ENCODE measurements around the gene PCDHA5. TPM values are rescaled to one million over a fixed set of nuclear protein-coding genes. Genes with fewer than 3 reads are reported as not detected.
"Not testable (repeated sequence)": the region's sequence is repeated elsewhere in the genome, so short reads cannot be mapped to it uniquely, and the experiment has no call there.

Gene PCDHA5
- total and polyA plus RNA-seq, 2 of the 13 experiments (the other 11 are each of a cell fraction or from before 2014, with no cell fraction given), result not detected

GRCh38 chr5:140787849-140788504 lies 33.4 kb upstream of the PCDHA5 start:
- 85% methylated on average over 40 of the region's 70 CpGs for WGBS (ENCODE audit: low lambda C conversion rate)
- FAIRE-seq; CTCF ChIA-PET (ENCODE audit: low intra/inter-chr PET ratio, low total read pairs); H2AFZ ChIP-seq (ENCODE audit: low read length); ATAC-seq; DNase-seq (ENCODE audit: low spot score); H4K20me1 ChIP-seq (ENCODE audit: insufficient read depth, low read length); H3K9ac ChIP-seq (ENCODE audit: insufficient read depth, low read depth, low read length); H3K27ac ChIP-seq (ENCODE audit: extremely low read length, insufficient read depth, low read length); POLR2A ChIA-PET; H3K79me2 ChIP-seq (ENCODE audit: insufficient read depth, low read length); in situ Hi-C loops (cut with HindIII; ENCODE audit: extremely low pct_ligation_motif_present, low pct_unique_long_range_greater_than_20kb); intact Hi-C loops (cut with micrococcal nuclease; ENCODE audit: unreplicated experiment); H3K27me3 ChIP-seq (ENCODE audit: control insufficient read depth in 1 of 2, insufficient read depth in 2 of 2, low read length in 2 of 2); H3K36me3 ChIP-seq (replicated peaks in 1 of 2; ENCODE audit: control insufficient read depth in 1 of 2, insufficient read depth in 2 of 2, low read length in 2 of 2); H3K4me3 ChIP-seq (replicated peaks in 1 of 3; ENCODE audit: insufficient read depth in 1 of 3, low read depth in 2 of 3, low read length in 3 of 3); H3K4me2 ChIP-seq (ENCODE audit: low read depth, low read length); H3K4me1 ChIP-seq (ENCODE audit: insufficient read depth, low read length); BruUV-seq (replicated peaks): not testable (repeated sequence)
- peaks cover 53% of the 10 kb centered on the region for H3K9me3 ChIP-seq (ENCODE audit: low read length)

- intact Hi-C loops (cut with micrococcal nuclease; ENCODE audit: unreplicated experiment), result no loop called here
- no peaks in the 10 kb centered on the region for H3K79me2 ChIP-seq (ENCODE audit: insufficient read depth, low read length)
- TF ChIP-seq KLF16 (CRISPR knock-in tag; IDR thresholded peaks at IDR 0.05), result no peak
- TF ChIP-seq NR2C2 (CRISPR knock-in tag; IDR thresholded peaks at IDR 0.05; ENCODE audit: borderline replicate concordance), result no peak
- no peak for TF ChIP-seq FOXJ3 (CRISPR knock-in tag; IDR thresholded peaks at IDR 0.05; ENCODE audit: borderline replicate concordance)
- TF ChIP-seq ZFP90 (CRISPR knock-in tag; IDR thresholded peaks at IDR 0.05; ENCODE audit: borderline replicate concordance), result no peak
- no peak for TF ChIP-seq ZNF713 (CRISPR knock-in tag; IDR thresholded peaks at IDR 0.05)
- TF ChIP-seq NFE2 (CRISPR knock-in tag; IDR thresholded peaks at IDR 0.05), result no peak
- TF ChIP-seq RFX1 (IDR thresholded peaks at IDR 0.05), result no peak
- TF ChIP-seq ZNF556 (CRISPR knock-in tag; IDR thresholded peaks at IDR 0.05; ENCODE audit: borderline replicate concordance), result no peak
- TF ChIP-seq CBX2 (IDR thresholded peaks at IDR 0.05; ENCODE audit: low read depth, low read length), result no peak
- no peak for TF ChIP-seq CBX2 (CRISPR knock-in tag; IDR thresholded peaks at IDR 0.05; ENCODE audit: low read depth)
- no peak for TF ChIP-seq HDAC1 (CRISPR knock-in tag; IDR thresholded peaks at IDR 0.05)
- no peak for TF ChIP-seq ZBTB42 (CRISPR knock-in tag; IDR thresholded peaks at IDR 0.05)
- TF ChIP-seq RBFOX2 (IDR thresholded peaks at IDR 0.05; ENCODE audit: low read depth, low read length), result no peak
- TF ChIP-seq ARID2 (CRISPR knock-in tag; IDR thresholded peaks at IDR 0.05; ENCODE audit: borderline replicate concordance), result no peak
- no peak for TF ChIP-seq POLR2AphosphoS5 (IDR thresholded peaks at IDR 0.05; ENCODE audit: low read depth, low read length)
- no peak for ATAC-seq
- H2AFZ ChIP-seq (ENCODE audit: low read length), result no peak overlapping the region
- no peak for DNase-seq (ENCODE audit: low spot score)
- 0% methylated on average over 2 of the region's 2 CpGs for WGBS (ENCODE audit: low lambda C conversion rate)
- no TSS peak for BruUV-seq (replicated peaks)
- H3K4me3 ChIP-seq (replicated peaks in 1 of 3; ENCODE audit: insufficient read depth in 1 of 3, low read depth in 2 of 3, low read length in 3 of 3), result no peak overlapping the region
- H3K36me3 ChIP-seq (replicated peaks in 1 of 2; ENCODE audit: control insufficient read depth in 1 of 2, insufficient read depth in 2 of 2, low read length in 2 of 2), result no peaks in the 10 kb centered on the region
- H3K4me1 ChIP-seq (ENCODE audit: insufficient read depth, low read length), result no peaks in the 10 kb centered on the region
- H3K4me2 ChIP-seq (ENCODE audit: low read depth, low read length), result no peak overlapping the region
- no peaks in the 10 kb centered on the region for H3K27me3 ChIP-seq (ENCODE audit: control insufficient read depth in 1 of 2, insufficient read depth in 2 of 2, low read length in 2 of 2)
- H3K9ac ChIP-seq (ENCODE audit: insufficient read depth, low read depth, low read length), result no peak overlapping the region
- H3K9me3 ChIP-seq (ENCODE audit: low read length), result peaks cover 54% of the 10 kb centered on the region
- H3K27ac ChIP-seq (ENCODE audit: extremely low read length, insufficient read depth, low read length), result no peak overlapping the region
- ChIA-PET POLR2A (no interaction called here), CTCF (ENCODE audit: low intra/inter-chr PET ratio, low total read pairs) (no interaction called here)
- no peak for FAIRE-seq
- no peaks in the 10 kb centered on the region for H4K20me1 ChIP-seq (ENCODE audit: insufficient read depth, low read length)
- in situ Hi-C loops (cut with HindIII; ENCODE audit: extremely low pct_ligation_motif_present, low pct_unique_long_range_greater_than_20kb), result no loop called here
Measured at GRCh38 chr5:140791089-140791488, 30.3 kb upstream of the PCDHA5 start.
